Measurements from ENCODE around the gene GZMM. TPM values are rescaled to one million over a fixed set of nuclear protein-coding genes. Genes with fewer than 3 reads are reported as not detected.

Gene GZMM
- total and polyA plus RNA-seq, 2 donors: 28.0 to 57.1 TPM

GRCh38 chr19:548886-549830 lies 5.3 kb downstream of the GZMM start:
- no peak overlapping the region for H3K27ac ChIP-seq (ENCODE audit: low read depth in 1 of 2, low read length in 1 of 2)
- 87% methylated on average over 52 of the region's 52 CpGs for WGBS
- no peak for DNase-seq (ENCODE audit: low read depth in 6 of 9, low spot score in 9 of 9)
- no peaks in the 10 kb centered on the region for H3K9me3 ChIP-seq (ENCODE audit: control insufficient read depth in 2 of 2, insufficient read depth in 1 of 2, low read length in 1 of 2)
- H3K4me1 ChIP-seq (ENCODE audit: control insufficient read depth in 2 of 2, insufficient read depth in 2 of 2, low read length in 2 of 2): peaks cover 0 to 7% of the 10 kb centered on the region in 2 donors
- no peak overlapping the region for H3K4me3 ChIP-seq (ENCODE audit: low read length in 2 of 2)
- H3K36me3 ChIP-seq (ENCODE audit: control insufficient read depth in 2 of 2, insufficient read depth in 2 of 2, low read length in 1 of 2): no peaks in the 10 kb centered on the region
- H3K27me3 ChIP-seq (ENCODE audit: control insufficient read depth in 2 of 2, insufficient read depth in 1 of 2, low read length in 1 of 2): peaks cover 0 to 9% of the 10 kb centered on the region in 2 donors

GRCh38 chr19:554817-555216 lies 11.0 kb downstream of the GZMM start:
- 91% methylated on average over 20 of the region's 20 CpGs for WGBS
- DNase-seq (ENCODE audit: low read depth in 6 of 9, low spot score in 9 of 9): no peak
- no peaks in the 10 kb centered on the region for H3K4me1 ChIP-seq (ENCODE audit: control insufficient read depth in 2 of 2, insufficient read depth in 2 of 2, low read length in 2 of 2)
- H3K27me3 ChIP-seq (ENCODE audit: control insufficient read depth in 2 of 2, insufficient read depth in 1 of 2, low read length in 1 of 2): peaks cover 0 to 12% of the 10 kb centered on the region in 2 donors
- H3K4me3 ChIP-seq (ENCODE audit: low read length in 2 of 2): no peak overlapping the region
- no peaks in the 10 kb centered on the region for H3K36me3 ChIP-seq (ENCODE audit: control insufficient read depth in 2 of 2, insufficient read depth in 2 of 2, low read length in 1 of 2)
- no peak overlapping the region for H3K27ac ChIP-seq (ENCODE audit: low read depth in 1 of 2, low read length in 1 of 2)
- H3K9me3 ChIP-seq (ENCODE audit: control insufficient read depth in 2 of 2, insufficient read depth in 1 of 2, low read length in 1 of 2): no peaks in the 10 kb centered on the region

GRCh38 chr19:555474-555808 lies 11.6 kb downstream of the GZMM start:
- DNase-seq (ENCODE audit: low read depth in 6 of 9, low spot score in 9 of 9): no peak
- 95% methylated on average over 14 of the region's 14 CpGs for WGBS
- H3K4me1 ChIP-seq (ENCODE audit: control insufficient read depth in 2 of 2, insufficient read depth in 2 of 2, low read length in 2 of 2): no peaks in the 10 kb centered on the region
- H3K9me3 ChIP-seq (ENCODE audit: control insufficient read depth in 2 of 2, insufficient read depth in 1 of 2, low read length in 1 of 2): no peaks in the 10 kb centered on the region
- no peak overlapping the region for H3K4me3 ChIP-seq (ENCODE audit: low read length in 2 of 2)
- H3K36me3 ChIP-seq (ENCODE audit: control insufficient read depth in 2 of 2, insufficient read depth in 2 of 2, low read length in 1 of 2): no peaks in the 10 kb centered on the region
- H3K27me3 ChIP-seq (ENCODE audit: control insufficient read depth in 2 of 2, insufficient read depth in 1 of 2, low read length in 1 of 2): peaks cover 0 to 12% of the 10 kb centered on the region in 2 donors
- H3K27ac ChIP-seq (ENCODE audit: low read depth in 1 of 2, low read length in 1 of 2): no peak overlapping the region

GRCh38 chr19:556611-557382 lies 12.9 kb downstream of the GZMM start:
- Histone ChIP-seq H3K9me3 (ENCODE audit: control insufficient read depth in 2 of 2, insufficient read depth in 1 of 2, low read length in 1 of 2) (no peaks in the 10 kb centered on the region), H3K27me3 (ENCODE audit: control insufficient read depth in 2 of 2, insufficient read depth in 1 of 2, low read length in 1 of 2) (peaks cover 0 to 7% of the 10 kb centered on the region in 2 donors), H3K27ac (ENCODE audit: low read depth in 1 of 2, low read length in 1 of 2) (no peak overlapping the region), H3K36me3 (ENCODE audit: control insufficient read depth in 2 of 2, insufficient read depth in 2 of 2, low read length in 1 of 2) (no peaks in the 10 kb centered on the region), H3K4me1 (ENCODE audit: control insufficient read depth in 2 of 2, insufficient read depth in 2 of 2, low read length in 2 of 2) (no peaks in the 10 kb centered on the region), H3K4me3 (ENCODE audit: low read length in 2 of 2) (no peak overlapping the region)
- no peak for DNase-seq (ENCODE audit: low read depth in 6 of 9, low spot score in 9 of 9)
- 91% methylated on average over 31 of the region's 31 CpGs for WGBS

GRCh38 chr19:558770-559439 lies 15.1 kb downstream of the GZMM start:
- 73% methylated on average over 21 of the region's 21 CpGs for WGBS
- no peak for DNase-seq (ENCODE audit: low read depth in 6 of 9, low spot score in 9 of 9)
- H3K27ac ChIP-seq (ENCODE audit: low read depth in 1 of 2, low read length in 1 of 2): no peak overlapping the region
- H3K27me3 ChIP-seq (ENCODE audit: control insufficient read depth in 2 of 2, insufficient read depth in 1 of 2, low read length in 1 of 2): peaks cover 0 to 5% of the 10 kb centered on the region in 2 donors
- H3K9me3 ChIP-seq (ENCODE audit: control insufficient read depth in 2 of 2, insufficient read depth in 1 of 2, low read length in 1 of 2): no peaks in the 10 kb centered on the region
- no peaks in the 10 kb centered on the region for H3K4me1 ChIP-seq (ENCODE audit: control insufficient read depth in 2 of 2, insufficient read depth in 2 of 2, low read length in 2 of 2)
- H3K36me3 ChIP-seq (ENCODE audit: control insufficient read depth in 2 of 2, insufficient read depth in 2 of 2, low read length in 1 of 2): no peaks in the 10 kb centered on the region
- H3K4me3 ChIP-seq (ENCODE audit: low read length in 2 of 2): no peak overlapping the region

GRCh38 chr19:560121-560520 lies 16.3 kb downstream of the GZMM start:
- no peaks in the 10 kb centered on the region for H3K9me3 ChIP-seq (ENCODE audit: control insufficient read depth in 2 of 2, insufficient read depth in 1 of 2, low read length in 1 of 2)
- peaks cover 0 to 5% of the 10 kb centered on the region in 2 donors for H3K27me3 ChIP-seq (ENCODE audit: control insufficient read depth in 2 of 2, insufficient read depth in 1 of 2, low read length in 1 of 2)
- no peaks in the 10 kb centered on the region for H3K36me3 ChIP-seq (ENCODE audit: control insufficient read depth in 2 of 2, insufficient read depth in 2 of 2, low read length in 1 of 2)
- H3K27ac ChIP-seq (ENCODE audit: low read depth in 1 of 2, low read length in 1 of 2): no peak overlapping the region
- WGBS: 76% methylated on average over 12 of the region's 12 CpGs
- no peaks in the 10 kb centered on the region for H3K4me1 ChIP-seq (ENCODE audit: control insufficient read depth in 2 of 2, insufficient read depth in 2 of 2, low read length in 2 of 2)
- no peak overlapping the region for H3K4me3 ChIP-seq (ENCODE audit: low read length in 2 of 2)
- no peak for DNase-seq (ENCODE audit: low read depth in 6 of 9, low spot score in 9 of 9)

- Histone ChIP-seq H3K27ac (ENCODE audit: low read depth in 1 of 2, low read length in 1 of 2) (no peak overlapping the region), H3K4me3 (ENCODE audit: low read length in 2 of 2) (no peak overlapping the region), H3K36me3 (ENCODE audit: control insufficient read depth in 2 of 2, insufficient read depth in 2 of 2, low read length in 1 of 2) (no peaks in the 10 kb centered on the region), H3K4me1 (ENCODE audit: control insufficient read depth in 2 of 2, insufficient read depth in 2 of 2, low read length in 2 of 2) (peaks cover 3 to 7% of the 10 kb centered on the region in 2 donors), H3K9me3 (ENCODE audit: control insufficient read depth in 2 of 2, insufficient read depth in 1 of 2, low read length in 1 of 2) (no peaks in the 10 kb centered on the region), H3K27me3 (ENCODE audit: control insufficient read depth in 2 of 2, insufficient read depth in 1 of 2, low read length in 1 of 2) (no peaks in the 10 kb centered on the region)
- WGBS: 88% methylated on average over 19 of the region's 19 CpGs
- DNase-seq (ENCODE audit: low read depth in 6 of 9, low spot score in 9 of 9): no peak
Measured at GRCh38 chr19:566403-566802, 22.6 kb downstream of the GZMM start.

- Histone ChIP-seq H3K27ac (ENCODE audit: low read depth in 1 of 2, low read length in 1 of 2) (no peak overlapping the region), H3K36me3 (ENCODE audit: control insufficient read depth in 2 of 2, insufficient read depth in 2 of 2, low read length in 1 of 2) (no peaks in the 10 kb centered on the region), H3K27me3 (ENCODE audit: control insufficient read depth in 2 of 2, insufficient read depth in 1 of 2, low read length in 1 of 2) (no peaks in the 10 kb centered on the region), H3K9me3 (ENCODE audit: control insufficient read depth in 2 of 2, insufficient read depth in 1 of 2, low read length in 1 of 2) (no peaks in the 10 kb centered on the region), H3K4me3 (ENCODE audit: low read length in 2 of 2) (no peak overlapping the region), H3K4me1 (ENCODE audit: control insufficient read depth in 2 of 2, insufficient read depth in 2 of 2, low read length in 2 of 2) (peaks cover 3 to 11% of the 10 kb centered on the region in 2 donors)
- 94% methylated on average over 16 of the region's 16 CpGs for WGBS
- no peak for DNase-seq (ENCODE audit: low read depth in 6 of 9, low spot score in 9 of 9)
Measured at GRCh38 chr19:566844-567243, 23.0 kb downstream of the GZMM start.

Data from thymus (tissue), 11 donors.